Fibroblast of villous mesenchyme (primary cell): Measurements from ENCODE around the gene DNHD1. TPM values are rescaled to one million over a fixed set of nuclear protein-coding genes. Genes with fewer than 3 reads are reported as not detected.

ENCODE experiments used
- DNase-seq: peaks from one replicate; pipeline ENCODE4 v3.0.0-alpha.2; 2010; ENCODE audit warnings: low read depth
- H3K4me3 ChIP-seq: 2 replicates; pipeline ENCODE4 v1.5.1; 2011; ENCODE audit warnings: low read depth, mild to moderate bottlenecking, low read length
- CTCF ChIP-seq: IDR thresholded peaks from 2 replicates; pipeline ENCODE4 v1.5.1; 2012; ENCODE audit warnings: low read depth, mild to moderate bottlenecking, low read length; ENCODE audit not compliant: insufficient read depth
- total RNA-seq: library from RNA; depleted of rRNA; stranded (reverse); fragments of >200 nt; gene quantifications from 2 replicates; pipeline ENCODE4 v1.2.3, GENCODE V29; 2012

DNHD1 gene
- total RNA-seq, 1 donor, result 7.3 TPM

GRCh38 chr11:6486256-6486655, 10.8 kb upstream of the DNHD1 start:
- no peak for DNase-seq
- no peak for TF ChIP-seq CTCF
- no peak overlapping the region for H3K4me3 ChIP-seq

GRCh38 chr11:6486938-6487337, 10.1 kb upstream of the DNHD1 start:
- no peak for TF ChIP-seq CTCF
- DNase-seq, result no peak
- H3K4me3 ChIP-seq, result no peak overlapping the region

- H3K4me3 ChIP-seq, result no peak overlapping the region
- no peak for TF ChIP-seq CTCF
- no peak for DNase-seq
These were observed 8.7 kb upstream of the DNHD1 start for GRCh38 chr11:6488342-6488741.

- H3K4me3 ChIP-seq, result no peak overlapping the region
- TF ChIP-seq CTCF, result no peak
- DNase-seq, result no peak
These were observed 8.3 kb upstream of the DNHD1 start for GRCh38 chr11:6488821-6489220.

GRCh38 chr11:6489306-6489705, 7.8 kb upstream of the DNHD1 start:
- no peak overlapping the region for H3K4me3 ChIP-seq
- TF ChIP-seq CTCF, result no peak
- no peak for DNase-seq

GRCh38 chr11:6498121-6498520, 1.0 kb downstream of the DNHD1 start:
- no peak for TF ChIP-seq CTCF
- DNase-seq, result no peak
- no peak overlapping the region for H3K4me3 ChIP-seq

GRCh38 chr11:6498544-6498943, 1.5 kb downstream of the DNHD1 start:
- TF ChIP-seq CTCF, result no peak
- DNase-seq, result no peak

More at GRCh38 chr11:6498544-6498943, 1.5 kb downstream of the DNHD1 start:
- no peak overlapping the region for H3K4me3 ChIP-seq
